RWPE2 (cell line): ENCODE data around the gene BEST4.

Source experiments
- ATAC-seq: fragments of 200-7000 bp; cut with Tn5 transposase; 3 replicates; pipeline ENCODE4 v1.9.1; 2021; ENCODE audit warnings: low read depth
- DNase-seq: peaks from one replicate; pipeline ENCODE4 v3.0.0-alpha.2; 2020; ENCODE audit warnings: low spot score
- H3K27ac ChIP-seq: fragments of 450-650 bp; 2 replicates; pipeline ENCODE4 v1.5.1; 2017; ENCODE audit warnings: mild to moderate bottlenecking; ENCODE audit not compliant: poor library complexity, severe bottlenecking
- H3K27me3 ChIP-seq: fragments of 250-450 bp; sonication (Bioruptor Pico); 2 replicates; pipeline ENCODE4 v1.5.1; 2021; ENCODE audit warnings: mild to moderate bottlenecking, moderate library complexity; ENCODE audit not compliant: insufficient read depth, poor library complexity, severe bottlenecking
- H3K36me3 ChIP-seq: fragments of 250-450 bp; sonication (Bioruptor Pico); 2 replicates; pipeline ENCODE4 v1.5.1; 2020; ENCODE audit warnings: low read depth, mild to moderate bottlenecking, moderate library complexity
- H3K4me1 ChIP-seq: fragments of 250-450 bp; sonication (Bioruptor Pico); 2 replicates; pipeline ENCODE4 v1.5.1; 2021; ENCODE audit warnings: mild to moderate bottlenecking, moderate library complexity; ENCODE audit not compliant: insufficient read depth, poor library complexity, severe bottlenecking
- H3K4me3 ChIP-seq: fragments of 250-450 bp; sonication (Bioruptor Pico); 2 replicates; pipeline ENCODE4 v1.5.1; 2021; ENCODE audit warnings: mild to moderate bottlenecking, moderate library complexity; ENCODE audit not compliant: severe bottlenecking
- H3K9me3 ChIP-seq: fragments of 250-450 bp; sonication (Bioruptor Pico); 2 replicates; pipeline ENCODE4 v1.5.1; 2021; ENCODE audit warnings: mild to moderate bottlenecking, moderate library complexity; ENCODE audit not compliant: severe bottlenecking
- CTCF ChIP-seq: fragments of 450-650 bp; IDR thresholded peaks from one replicate; pipeline ENCODE4 v1.5.1; 2017; ENCODE audit warnings: mild to moderate bottlenecking, moderate library complexity; ENCODE audit not compliant: poor library complexity, severe bottlenecking

BEST4 gene

DNA sequence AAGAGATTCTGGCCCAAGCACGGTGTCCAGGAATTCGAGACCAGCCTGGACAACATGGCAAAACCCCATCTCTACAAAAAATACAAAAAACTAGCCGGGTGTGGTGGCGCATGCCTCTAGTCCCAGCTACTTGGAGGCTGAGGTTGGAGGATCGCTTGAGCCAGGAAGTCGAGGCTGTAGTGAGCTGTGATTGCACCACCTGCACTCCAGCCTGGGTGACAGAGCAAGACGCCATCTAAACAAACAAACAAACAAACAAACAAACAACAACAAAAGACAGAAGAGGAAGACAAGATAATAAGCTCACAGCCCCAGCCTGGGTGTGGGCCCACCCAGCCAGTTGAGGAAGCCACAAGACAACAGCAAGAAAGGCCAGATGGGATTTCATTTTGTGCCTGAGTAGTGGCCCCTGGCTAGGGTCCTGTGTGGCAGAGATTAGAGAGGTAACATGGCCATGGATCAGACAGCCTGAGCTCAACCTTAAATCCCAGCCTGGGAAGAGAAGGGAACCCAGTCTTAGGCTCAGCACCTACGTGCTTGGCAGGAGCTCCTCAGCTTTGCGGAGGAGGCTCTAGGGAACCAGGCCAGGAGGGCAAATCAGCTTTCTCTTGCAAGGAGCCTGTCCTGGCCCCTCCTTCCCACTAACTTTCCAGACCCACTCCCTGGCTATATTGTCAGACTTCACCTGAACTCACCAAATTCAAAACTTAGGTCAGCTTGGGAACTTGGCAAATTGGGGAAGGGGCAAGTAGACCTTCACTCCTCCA is 4.9 kb upstream of the BEST4 start:
- ATAC-seq (no peak), DNase-seq (no peak)
- no peak overlapping the region for H3K27ac ChIP-seq
- H3K4me1 ChIP-seq: peaks cover 7% of the 10 kb centered on the region
- H3K27me3 ChIP-seq: no peaks in the 10 kb centered on the region
- no peak overlapping the region for H3K4me3 ChIP-seq
- no peaks in the 10 kb centered on the region for H3K9me3 ChIP-seq
- no peaks in the 10 kb centered on the region for H3K36me3 ChIP-seq
- TF ChIP-seq CTCF: no peak

- no peak overlapping the region for H3K27ac ChIP-seq
- ATAC-seq (no peak), DNase-seq (no peak)
- no peaks in the 10 kb centered on the region for H3K9me3 ChIP-seq
- no peak overlapping the region for H3K4me3 ChIP-seq
- peaks cover 7% of the 10 kb centered on the region for H3K4me1 ChIP-seq
- H3K27me3 ChIP-seq: no peaks in the 10 kb centered on the region
- no peak for TF ChIP-seq CTCF
- no peaks in the 10 kb centered on the region for H3K36me3 ChIP-seq
Observed at GRCh38 chr1:44790968-44791801, 3.2 kb upstream of the BEST4 start.

- H3K4me3 ChIP-seq: no peak overlapping the region
- H3K27me3 ChIP-seq: no peaks in the 10 kb centered on the region
- ATAC-seq (no peak), DNase-seq (no peak)
- no peak overlapping the region for H3K27ac ChIP-seq
- H3K9me3 ChIP-seq: no peaks in the 10 kb centered on the region
- no peak for TF ChIP-seq CTCF
- H3K36me3 ChIP-seq: no peaks in the 10 kb centered on the region
- H3K4me1 ChIP-seq: no peaks in the 10 kb centered on the region
Observed at GRCh38 chr1:44787506-44787905, 464 bp downstream of the BEST4 start.

- no peaks in the 10 kb centered on the region for H3K4me1 ChIP-seq
- no peaks in the 10 kb centered on the region for H3K9me3 ChIP-seq
- TF ChIP-seq CTCF: no peak
- ATAC-seq: no peak
- no peak overlapping the region for H3K27ac ChIP-seq
- H3K36me3 ChIP-seq: no peaks in the 10 kb centered on the region
- DNase-seq: no peak
- no peaks in the 10 kb centered on the region for H3K27me3 ChIP-seq
- H3K4me3 ChIP-seq: no peak overlapping the region
Observed at GRCh38 chr1:44786841-44787426, 1.0 kb downstream of the BEST4 start.
